GM20431 (cell line): ENCODE data around the gene UBIAD1.
"Not testable (repeated sequence)": the region's sequence is repeated elsewhere in the genome, so short reads cannot be mapped to it uniquely, and the experiment has no call there.

ENCODE experiments used
- in situ Hi-C: fragments of 300-500 bp; cut with MseI, MboI; formaldehyde crosslinking; loops from one replicate; pipeline ENCODE4 v1.15.0; 2020; ENCODE audit warnings: low sequenced_read_pairs; ENCODE audit not compliant: unreplicated experiment

UBIAD1 gene

DNA sequence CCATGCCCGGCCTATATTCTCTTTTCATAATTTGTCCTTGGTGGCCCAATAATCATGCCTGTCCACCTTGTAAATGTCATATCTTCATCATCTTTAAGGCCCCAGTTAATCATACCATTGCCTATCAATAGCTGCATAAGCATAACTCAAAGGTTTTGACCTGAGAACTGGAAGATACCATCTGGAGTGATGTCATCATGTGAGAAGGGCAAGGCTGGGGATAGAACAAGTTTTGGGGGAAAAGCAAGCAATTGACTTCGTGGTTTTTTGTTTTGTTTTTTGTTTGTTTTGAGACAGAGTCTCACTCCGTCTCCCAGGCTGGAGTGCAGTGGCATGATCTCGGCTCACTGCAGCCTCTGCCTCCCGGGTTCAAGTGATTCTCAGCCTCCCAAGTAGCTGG is 6.2 kb downstream of the UBIAD1 start:
- in situ Hi-C loops, result no loop called here

DNA sequence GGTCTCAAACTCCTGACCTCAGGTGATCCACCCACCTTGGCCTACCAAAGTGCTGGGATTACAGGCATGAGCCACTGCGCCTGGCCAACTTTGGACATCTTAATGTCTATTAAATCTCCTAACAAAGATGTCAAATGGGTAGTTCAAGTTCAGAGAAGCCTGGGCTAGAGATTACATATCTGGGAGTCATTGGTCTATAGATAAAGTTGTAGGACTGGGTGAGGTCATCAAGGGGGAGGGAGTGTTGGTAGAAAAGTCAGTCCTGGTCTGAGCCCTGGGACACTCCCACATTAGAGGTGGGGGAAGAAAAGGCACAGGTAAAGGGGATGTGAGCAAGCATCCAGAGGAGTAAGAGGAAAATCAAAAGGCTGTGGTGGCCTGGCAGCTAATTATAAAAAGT is 6.6 kb downstream of the UBIAD1 start:
- in situ Hi-C loops, result no loop called here

DNA sequence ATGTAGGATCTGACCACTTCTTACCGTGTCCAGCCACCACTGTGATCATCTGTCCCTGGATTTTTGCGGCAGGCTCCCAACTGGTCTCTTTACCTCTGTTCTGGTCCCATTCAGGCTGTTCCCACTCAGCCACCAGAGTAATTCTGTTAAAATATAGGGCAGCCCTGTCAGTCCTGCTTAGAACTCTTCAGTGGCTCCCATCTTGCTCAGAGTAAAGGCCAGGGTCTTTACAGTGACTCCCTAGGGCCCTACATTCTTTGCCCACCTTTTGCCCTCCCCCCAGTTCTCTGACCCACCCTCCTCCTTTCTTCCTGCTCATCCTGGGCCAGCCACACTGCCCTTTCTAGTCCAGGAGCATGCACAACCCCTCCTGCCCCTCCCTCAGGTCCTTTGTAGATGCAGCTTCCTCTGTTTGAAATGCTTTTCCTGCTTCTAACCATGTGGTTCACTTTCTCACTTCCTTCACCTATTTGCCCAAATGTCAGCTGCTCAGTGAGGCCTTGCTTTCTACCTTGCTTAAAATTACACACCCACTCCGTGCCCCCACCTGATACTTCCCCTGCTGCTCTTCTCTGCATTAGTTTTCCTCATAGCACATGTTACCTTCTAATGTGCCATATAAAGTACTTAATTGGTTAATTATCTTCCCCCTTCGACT is 7.8 kb downstream of the UBIAD1 start:
- in situ Hi-C loops, result no loop called here

DNA sequence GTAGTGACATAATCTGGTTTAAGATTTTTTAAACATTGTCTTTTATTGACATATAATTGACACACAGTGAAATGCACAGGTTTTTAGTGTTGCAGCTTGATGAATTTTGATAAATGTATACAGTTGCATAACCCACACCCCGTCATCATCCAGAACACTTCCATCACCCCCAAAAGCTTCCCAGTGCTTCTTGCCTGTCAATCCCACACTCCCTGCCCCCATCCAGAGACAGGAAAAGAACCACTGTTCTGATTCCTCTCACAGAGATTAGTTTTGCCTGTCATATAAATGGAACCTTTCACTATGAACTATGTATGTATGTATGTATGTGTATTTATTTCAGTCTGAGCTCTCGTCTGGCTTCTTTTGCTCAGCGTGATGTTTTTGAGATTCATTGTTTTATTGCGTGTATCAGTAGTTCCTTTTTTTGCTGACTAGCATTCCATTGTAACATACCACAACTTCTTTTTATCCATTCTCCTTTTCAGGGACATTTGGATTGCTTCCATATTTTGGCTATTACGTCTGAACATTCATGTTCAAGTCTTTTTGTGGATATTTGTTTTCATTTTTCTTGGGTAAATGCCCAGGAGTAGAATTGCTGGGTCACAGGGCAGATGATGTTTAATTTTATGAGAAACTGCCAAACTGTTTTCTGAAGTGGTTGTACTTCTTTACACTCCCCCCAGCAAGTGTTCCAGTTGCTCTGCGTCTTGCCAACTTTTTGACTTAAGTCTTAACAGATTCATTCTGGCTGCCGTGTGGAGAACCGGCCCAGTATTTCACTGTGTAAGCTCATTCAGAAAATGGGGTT is 8.7 kb downstream of the UBIAD1 start:
- in situ Hi-C loops, result no loop called here

DNA sequence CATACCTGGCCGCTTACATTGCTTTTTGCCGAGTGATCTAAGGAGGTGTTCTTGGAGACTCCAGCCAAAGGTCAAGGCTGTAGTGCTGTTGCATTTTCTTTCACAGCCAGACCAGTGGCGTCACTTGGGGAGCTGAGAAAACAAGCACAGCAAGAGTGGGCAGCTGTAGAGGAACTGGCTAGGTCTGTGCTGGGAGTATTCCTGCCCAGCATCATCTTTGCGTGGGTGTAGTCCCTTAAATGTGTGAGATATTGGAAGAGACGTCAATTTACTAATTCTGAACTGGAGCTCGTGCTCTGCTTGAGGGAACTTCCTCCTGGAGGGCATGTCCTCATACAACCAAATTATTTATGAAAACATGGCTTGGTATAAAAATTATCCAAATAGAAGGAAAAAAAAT is 10.2 kb downstream of the UBIAD1 start:
- in situ Hi-C loops, result no loop called here

DNA sequence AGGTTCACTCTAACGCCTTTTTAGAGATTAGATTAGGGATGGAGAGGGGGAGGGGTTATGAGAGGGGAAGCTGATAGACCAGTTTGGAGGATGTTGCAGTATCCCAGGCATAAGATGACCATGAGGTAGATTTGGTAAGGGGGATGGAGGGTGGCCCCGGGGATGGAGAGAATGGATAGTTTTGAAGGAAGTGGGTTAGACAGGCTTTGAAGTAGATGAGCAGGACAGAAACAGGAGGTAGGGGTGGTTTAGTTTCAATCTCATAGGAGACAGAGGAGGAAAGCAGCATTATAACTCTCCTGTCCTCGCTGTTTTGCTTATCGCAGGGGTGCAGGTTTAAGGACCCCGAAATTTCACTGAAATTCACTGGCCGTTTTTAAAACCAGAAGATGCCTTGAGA is 11.8 kb downstream of the UBIAD1 start:
- in situ Hi-C loops, result no loop called here

DNA sequence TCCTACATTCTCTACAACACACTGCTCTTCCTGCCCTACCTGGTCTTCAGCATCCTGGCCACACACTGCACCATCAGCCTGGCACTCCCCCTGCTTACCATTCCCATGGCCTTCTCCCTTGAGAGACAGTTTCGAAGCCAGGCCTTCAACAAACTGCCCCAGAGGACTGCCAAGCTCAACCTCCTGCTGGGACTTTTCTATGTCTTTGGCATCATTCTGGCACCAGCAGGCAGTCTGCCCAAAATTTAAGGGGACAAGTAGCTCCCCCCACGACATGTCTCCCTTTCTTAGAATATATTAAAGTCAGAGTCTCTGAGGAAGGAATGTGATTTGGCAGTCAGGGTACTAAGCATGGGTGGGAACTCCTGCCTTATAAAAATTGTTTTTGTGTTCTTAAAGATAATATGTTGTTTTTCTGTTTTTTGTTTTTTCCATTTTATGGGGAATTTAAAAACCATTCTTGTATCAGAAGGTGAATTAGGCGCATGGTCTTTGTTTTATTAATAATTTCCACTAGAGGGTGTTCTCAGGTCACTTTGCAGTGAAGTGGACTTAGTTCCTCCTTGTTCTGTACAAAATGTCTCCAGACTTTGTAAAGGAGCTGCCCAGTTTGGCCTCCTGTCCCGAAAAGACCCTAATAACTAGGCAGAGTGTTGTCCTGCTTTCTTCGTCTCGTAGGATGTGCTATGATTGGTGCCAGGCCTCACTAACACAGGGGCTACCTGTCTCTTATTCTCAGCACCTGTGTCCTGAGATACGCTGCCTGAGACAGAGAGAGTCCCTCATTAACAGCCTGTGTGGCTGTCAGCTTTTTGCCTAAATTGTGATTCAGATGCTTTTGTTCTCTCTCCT is 13.1 kb downstream of the UBIAD1 start:
- in situ Hi-C loops, result no loop called here

DNA sequence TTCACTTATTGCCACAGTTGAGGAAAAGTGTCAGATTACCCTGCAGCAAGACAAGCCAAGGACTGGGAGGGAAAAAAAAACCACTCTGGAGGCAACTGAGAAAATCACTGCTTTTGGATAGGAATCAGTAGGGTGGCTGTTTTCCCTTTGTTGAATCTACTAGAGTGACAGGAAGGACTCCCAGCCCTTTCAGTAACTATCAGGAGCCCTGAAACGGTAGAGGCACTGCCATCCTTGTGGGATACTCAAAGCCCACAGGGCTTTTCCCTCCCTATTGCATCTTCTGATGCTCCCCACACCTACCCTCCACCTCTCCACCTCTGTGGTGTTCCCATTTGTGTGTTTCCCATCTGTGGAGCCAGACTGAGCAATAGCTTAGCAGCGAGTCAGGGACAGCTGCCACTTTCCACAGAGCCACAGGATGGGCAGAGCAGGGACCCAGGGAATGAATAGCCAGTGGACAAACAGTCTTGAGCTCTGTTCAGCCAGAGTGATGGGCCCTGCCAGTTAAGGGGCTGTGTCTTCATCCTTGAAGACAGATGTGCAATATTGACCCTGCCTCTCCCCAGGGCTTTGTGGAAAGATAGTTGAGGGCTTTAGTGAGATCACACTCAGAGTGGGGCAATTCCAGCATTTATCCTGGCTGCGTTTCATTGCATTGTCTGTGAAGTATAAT is 13.9 kb downstream of the UBIAD1 start:
- in situ Hi-C loops, result no loop called here

DNA sequence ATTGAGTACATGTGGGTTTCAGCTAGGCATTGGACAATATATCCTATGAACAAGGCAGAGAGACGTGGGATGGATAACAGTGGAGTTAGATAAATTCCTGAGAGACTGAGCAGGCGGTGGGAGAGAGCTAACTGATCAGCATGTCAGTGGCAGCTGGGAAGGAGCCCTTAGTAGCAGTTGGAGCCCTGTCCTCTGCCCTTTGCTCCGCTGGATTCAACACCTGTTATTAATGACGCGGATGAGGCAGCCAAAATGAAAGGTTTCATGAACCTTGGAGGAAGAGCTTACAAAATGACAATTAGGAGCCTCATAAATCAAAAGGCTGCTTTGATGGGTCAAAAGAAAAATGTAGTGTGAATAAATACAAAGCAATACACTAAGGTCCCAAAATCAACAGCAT is 16.1 kb downstream of the UBIAD1 start:
- in situ Hi-C loops, result no loop called here

DNA sequence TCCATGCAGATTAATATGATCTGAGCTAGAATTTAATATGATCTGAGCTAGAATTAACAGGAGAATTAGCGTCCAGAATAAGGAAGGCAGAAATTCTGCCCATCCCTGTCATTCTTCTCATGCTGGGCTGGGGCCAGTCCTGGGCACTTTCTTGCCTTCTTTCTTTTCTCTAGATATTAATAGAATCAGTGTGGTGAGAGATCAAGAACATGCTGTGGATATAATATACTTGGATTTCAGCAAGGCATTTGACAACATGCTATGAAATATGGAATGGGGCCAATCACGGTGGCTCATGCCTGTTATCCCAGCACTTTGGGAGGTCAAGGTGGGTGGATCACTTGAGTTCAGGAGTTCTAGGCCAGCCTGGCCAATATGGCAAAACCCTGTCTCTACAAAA is 18.1 kb downstream of the UBIAD1 start:
- in situ Hi-C loops, result no loop called here

DNA sequence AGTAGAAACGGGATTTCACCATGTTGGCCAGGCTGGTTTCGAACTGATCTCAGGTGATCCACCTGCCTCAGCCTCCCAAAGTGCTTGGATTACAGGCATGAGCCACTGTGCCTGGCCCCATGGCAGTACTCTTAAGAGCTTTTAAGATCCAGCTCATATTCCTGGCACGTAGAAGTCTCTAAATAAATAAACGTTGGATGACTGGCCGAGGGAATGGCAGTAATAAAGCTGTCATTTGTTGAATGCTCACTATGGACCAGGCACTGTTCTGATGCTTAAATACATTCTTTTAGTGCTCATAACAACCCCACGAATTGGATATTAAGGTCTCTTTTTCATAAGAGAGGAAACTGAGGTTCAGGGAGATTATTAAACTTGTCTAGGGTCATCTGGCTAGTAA is 20.9 kb downstream of the UBIAD1 start:
- in situ Hi-C loops, result no loop called here

DNA sequence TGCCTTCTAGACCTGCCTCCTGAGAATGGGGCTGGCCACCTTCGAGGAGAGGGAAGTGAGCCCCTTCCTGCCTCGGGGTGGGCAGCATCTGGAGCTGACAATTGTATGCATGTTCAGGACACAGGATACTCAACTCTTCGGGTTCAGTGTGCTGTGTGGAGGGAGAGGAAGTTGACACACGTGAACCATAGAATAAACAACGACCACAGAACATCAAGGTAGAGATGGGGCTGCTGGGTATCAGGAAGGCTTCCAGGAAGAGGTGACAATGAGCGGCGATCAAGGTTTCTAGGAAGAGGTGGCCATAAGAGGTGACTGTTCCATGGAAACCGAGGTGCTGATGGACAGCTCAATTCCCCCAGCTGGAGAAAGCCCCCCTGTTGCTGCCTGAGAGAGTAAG is 22.0 kb downstream of the UBIAD1 start:
- in situ Hi-C loops, result no loop called here

DNA sequence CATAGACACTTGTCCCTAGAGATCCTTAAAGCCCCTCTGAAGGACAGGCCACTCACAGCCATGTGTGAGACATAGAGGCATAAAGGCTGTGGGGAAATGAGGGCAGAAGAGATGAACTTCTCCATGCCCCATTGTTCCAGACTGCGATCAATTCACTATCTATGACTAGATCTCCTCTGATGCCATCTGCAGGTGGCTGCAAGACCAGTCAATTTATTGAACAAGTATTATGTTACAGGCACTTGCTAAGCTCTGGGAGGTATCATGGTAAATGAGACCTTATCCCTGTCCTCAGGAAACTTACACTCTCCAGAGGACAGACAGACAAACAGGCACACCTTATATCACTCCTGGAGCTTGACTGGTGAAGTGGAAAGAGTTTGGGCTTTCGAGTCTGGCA is 22.9 kb downstream of the UBIAD1 start:
- in situ Hi-C loops, result no loop called here

DNA sequence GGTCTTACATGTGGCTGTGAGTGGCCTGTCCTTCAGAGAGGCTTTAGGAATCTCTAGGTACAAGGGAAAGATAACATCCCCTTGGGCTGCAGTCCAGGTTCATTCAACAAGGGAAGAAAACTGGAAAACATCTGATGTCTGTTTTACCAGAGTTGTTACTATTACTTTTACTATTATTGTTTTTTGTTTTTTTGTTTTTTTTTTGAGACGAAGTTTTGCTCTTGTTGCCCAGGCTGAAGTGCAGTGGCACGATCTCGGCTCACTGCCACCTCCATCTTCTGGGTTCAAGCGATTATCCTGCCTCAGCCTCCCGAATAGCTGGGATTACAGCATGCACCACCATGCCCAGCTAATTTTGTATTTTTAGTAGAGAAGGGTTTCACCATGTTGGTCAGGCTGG is 24.8 kb downstream of the UBIAD1 start:
- in situ Hi-C loops, result not testable (repeated sequence)

DNA sequence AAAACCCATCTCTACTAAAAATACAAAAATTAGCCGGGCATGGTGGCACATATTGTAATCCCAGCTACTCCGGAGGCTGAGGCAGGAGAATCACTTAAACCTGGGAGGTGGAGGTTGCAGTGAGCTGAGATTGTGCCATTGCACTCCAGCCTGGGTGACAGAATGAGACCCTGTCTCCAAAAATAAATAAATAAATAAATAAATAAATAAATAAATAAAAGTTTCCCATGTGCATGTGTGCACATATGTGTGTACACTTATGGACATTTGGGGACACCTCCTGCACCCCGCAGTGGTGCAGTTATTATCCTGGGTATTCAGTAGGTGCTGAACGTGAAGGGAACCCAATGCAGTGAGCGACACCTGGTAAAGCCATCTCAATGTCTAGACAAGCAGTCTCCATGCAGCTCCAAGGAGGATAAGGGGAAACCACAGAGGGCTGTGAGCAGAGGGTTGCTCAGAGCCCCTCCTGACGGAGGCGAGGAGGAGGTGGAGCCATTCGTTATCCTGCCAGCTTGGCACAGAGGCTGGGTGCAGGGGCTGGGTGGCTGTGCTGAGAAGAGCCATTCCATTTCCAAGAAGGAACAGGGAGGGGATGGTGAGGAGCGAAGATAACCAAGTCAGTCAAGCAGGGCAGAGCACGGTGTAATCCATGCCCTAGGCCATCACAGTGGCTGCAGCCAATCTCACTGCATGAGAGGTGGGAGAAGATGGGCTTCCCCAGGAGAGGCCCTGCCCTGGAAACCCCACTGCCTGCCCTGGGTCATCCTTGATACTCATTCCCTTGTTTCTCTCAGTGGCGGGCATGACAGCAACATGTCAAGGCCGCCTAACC is 25.6 kb downstream of the UBIAD1 start:
- in situ Hi-C loops, result no loop called here

DNA sequence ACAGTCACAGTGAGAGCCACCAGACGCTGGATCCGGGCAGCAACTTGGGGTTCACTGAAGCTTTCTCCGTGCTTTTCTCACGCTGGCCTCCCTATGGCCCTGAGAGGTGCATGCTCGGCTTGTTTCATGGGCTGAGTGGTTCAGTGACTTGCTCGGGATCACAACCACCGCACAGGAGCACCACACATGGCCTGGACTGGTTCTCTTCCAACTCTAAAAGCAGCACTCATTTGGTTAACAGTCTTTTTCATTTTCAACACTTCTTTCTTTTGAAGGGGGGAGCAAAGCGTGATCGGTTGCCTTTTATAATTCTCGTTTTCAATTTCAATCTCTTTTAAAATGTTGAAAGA is 26.2 kb downstream of the UBIAD1 start:
- in situ Hi-C loops, result no loop called here

DNA sequence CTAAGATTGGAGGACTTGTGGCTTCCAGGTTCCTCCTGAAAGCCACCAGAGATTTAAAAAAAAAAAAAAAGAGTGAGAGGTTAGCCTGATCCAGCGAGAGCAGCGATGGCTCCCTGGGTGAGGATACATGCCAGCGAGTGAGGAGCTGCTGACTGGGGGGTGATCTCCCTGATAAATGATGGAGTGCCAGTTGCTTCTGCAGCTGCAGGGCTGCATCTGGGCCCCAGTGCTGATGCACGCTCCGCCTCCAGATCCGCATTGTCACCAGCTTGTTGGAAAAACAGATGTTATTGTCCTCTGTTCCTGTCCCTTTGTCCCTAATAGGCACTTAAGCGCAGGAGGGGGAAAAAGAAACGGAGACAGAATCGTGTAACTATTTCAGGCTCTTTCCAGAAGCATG is 28.6 kb downstream of the UBIAD1 start:
- in situ Hi-C loops, result loop anchor here (25.0 kb wide), 1 partner anchor 336 kb away; no protein-coding TSS in a partner anchor

DNA sequence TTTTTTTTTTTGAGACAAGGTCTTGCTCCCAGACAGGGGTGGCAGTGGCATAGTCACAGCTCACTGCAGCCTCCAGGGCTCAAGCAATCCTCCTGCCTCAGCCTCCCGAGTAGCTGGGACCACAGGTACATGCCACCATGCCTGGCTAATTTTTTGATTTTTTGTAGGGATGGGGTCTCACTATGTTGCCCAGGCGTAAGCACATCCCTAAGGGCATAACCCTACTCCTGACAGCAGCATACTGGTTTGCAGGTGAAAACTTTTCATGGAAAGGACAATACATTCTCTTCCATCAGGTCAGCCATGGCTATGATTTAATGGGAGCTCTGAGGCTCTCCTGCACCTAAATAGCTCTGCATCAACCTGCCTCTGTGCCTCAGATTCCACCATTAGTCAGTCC is 29.4 kb downstream of the UBIAD1 start:
- in situ Hi-C loops, result loop anchor here (25.0 kb wide), 1 partner anchor 335 kb away; no protein-coding TSS in a partner anchor

DNA sequence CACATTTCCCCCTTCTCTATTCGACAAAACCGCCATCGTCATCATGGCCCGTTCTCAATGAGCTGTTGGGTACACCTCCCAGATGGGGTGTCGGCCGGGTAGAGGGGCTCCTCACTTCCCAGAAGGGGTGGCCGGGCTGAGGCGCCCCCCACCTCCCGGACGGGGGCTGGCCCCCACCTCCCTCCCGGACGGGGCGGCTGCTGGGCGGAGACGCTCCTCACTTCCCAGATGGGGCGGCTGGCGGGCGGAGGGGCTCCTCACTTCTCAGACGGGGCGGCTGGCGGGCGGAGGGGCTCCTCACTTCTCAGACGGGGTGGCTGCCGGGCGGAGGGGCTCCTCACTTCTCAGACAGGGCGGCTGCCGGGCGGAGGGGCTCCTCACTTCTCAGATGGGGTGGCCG is 32.5 kb downstream of the UBIAD1 start:
- in situ Hi-C loops, result loop anchor here (25.0 kb wide), 1 partner anchor 332 kb away; no protein-coding TSS in a partner anchor
